Activated naive CD4-positive, alpha-beta T cell treated with anti-CD3 and anti-CD28 coated beads, Interleukin-2, amount 10 ng/mL, durations not matched to agents 5 hours and 36 hours (primary cell): ENCODE results near the gene NDUFB1. TPM values are rescaled to one million over a fixed set of nuclear protein-coding genes. Genes with fewer than 3 reads are reported as not detected.

Experiments used
- total RNA-seq, 2 experiments: library from RNA; stranded (reverse); gene quantifications; one replicate each; pipeline ENCODE4 v1.2.3, GENCODE V29; 2021

NDUFB1 gene
- total RNA-seq = 100 to 1,000 TPM; 140 to 152 TPM

GRCh38 chr14:92121670-92122350 is at the start of gene NDUFB1, which contains the start of gene CPSF2:
Gene NDUFB1, minus strand, starts transcription at chr14:92121706. Its CDS starts 4,069 bp downstream, at chr14:92117637.
Gene CPSF2, plus strand, starts transcription at chr14:92121969. Its CDS starts 9,016 bp downstream, at chr14:92130985.

DNA sequence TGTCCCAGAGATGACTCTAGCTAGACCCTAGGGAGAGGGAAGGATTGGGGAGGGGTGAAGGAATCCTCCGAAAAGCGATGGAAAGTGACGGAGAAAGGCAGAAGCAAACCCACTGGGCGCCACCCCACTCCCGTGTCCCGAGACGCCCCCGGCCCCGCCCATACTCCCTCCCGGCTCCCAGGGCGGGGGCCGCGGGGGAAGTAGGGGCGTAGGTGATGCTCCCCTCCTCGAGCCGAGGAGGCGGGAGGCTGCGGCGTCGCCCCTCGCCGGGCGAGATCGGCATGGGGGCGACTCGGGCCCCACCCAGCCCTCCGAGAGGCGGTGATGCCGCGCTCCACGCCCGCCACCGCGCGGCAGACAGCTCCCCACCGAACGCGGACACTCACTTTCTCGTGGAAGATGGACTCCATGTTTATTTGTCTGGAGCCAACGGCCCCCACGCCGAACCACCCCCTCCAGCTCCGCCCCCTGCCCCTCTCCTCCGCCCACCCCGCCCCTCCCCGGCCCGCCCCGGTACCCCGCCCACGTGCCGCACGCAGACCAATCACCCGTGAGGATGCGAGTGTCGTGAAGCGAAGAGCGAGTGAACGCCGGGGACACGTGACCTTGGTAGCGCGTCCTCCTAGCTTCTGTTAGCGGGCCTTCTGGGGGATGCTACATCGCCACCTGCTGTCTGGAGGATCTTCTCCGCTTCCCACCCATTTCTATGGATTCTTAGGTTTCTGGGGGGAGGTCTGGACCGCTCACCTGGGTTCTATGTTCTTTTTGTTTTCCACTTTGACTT is 15.2 kb downstream of the NDUFB1 start, which contains the start of gene ATXN3:
Gene ATXN3 (minus strand): TSS at position 440 of the 784 bp plus-strand sequence. CDS start 30 bp downstream, at position 410.

Other genes with a start within 250 kb of the NDUFB1 start
- gene FBLN5, start 174.0 kb downstream of the NDUFB1 start, total RNA-seq = 1 to 10 TPM; 3.8 to 3.9 TPM
- 10 to 100 TPM; 36.6 to 45.8 TPM for gene TRIP11, start 81.6 kb downstream of the NDUFB1 start, total RNA-seq
- 10 to 100 TPM; 31.5 to 32.1 TPM for gene ATXN3, start 15.1 kb downstream of the NDUFB1 start, total RNA-seq
- 10 to 100 TPM; 71.5 to 73.6 TPM for gene CPSF2, start 263 bp upstream of the NDUFB1 start, total RNA-seq
- not detected for gene SLC24A4, start 201.5 kb upstream of the NDUFB1 start, total RNA-seq